Measurements from ENCODE around the gene DUSP16.

Gene DUSP16

GRCh38 chr12:12542286-12542685 is 20.4 kb downstream of the DUSP16 start:
- Histone ChIP-seq H3K4me3 (ENCODE audit: low read length) (no peak overlapping the region), H2AFZ (ENCODE audit: low read length) (no peak overlapping the region), H3K9me2 (replicated peaks; ENCODE audit: insufficient read depth, low read length) (no peaks in the 10 kb centered on the region), H4K20me1 (ENCODE audit: insufficient read depth, low read length) (no peaks in the 10 kb centered on the region), H3K9ac (ENCODE audit: low read length) (no peak overlapping the region), H3K36me3 (replicated peaks; ENCODE audit: insufficient read depth, low read length) (no peaks in the 10 kb centered on the region), H3K9me3 (replicated peaks; ENCODE audit: insufficient read depth, low read length) (no peaks in the 10 kb centered on the region), H3K4me1 (ENCODE audit: low read length) (0 out of 2 replicates have a peak, but pooled peaks cover 4% of the 10 kb centered on the region), H3K27ac (ENCODE audit: low read length) (no peak overlapping the region), H3F3A (ENCODE audit: insufficient read depth, low read length) (no peaks in the 10 kb centered on the region), H3K79me2 (ENCODE audit: low read length) (no peaks in the 10 kb centered on the region), H3K27me3 (replicated peaks; ENCODE audit: insufficient read depth, low read length) (no peaks in the 10 kb centered on the region), H3K4me2 (ENCODE audit: low read depth, low read length) (no peak overlapping the region)
- TF ChIP-seq CTCF (IDR thresholded peaks at IDR 0.05; ENCODE audit: low read length) = no peak
- TF ChIP-seq EZH2 (optimal IDR thresholded peaks at IDR 0.05; ENCODE audit: low read depth, low read length) = no peak
- no peak for TF ChIP-seq EZH2phosphoT487 (IDR thresholded peaks at IDR 0.05; ENCODE audit: low read length)
- DNase-seq = no peak

- no peaks in the 10 kb centered on the region for H3K36me3 ChIP-seq (replicated peaks; ENCODE audit: insufficient read depth, low read length)
- no peak overlapping the region for H2AFZ ChIP-seq (ENCODE audit: low read length)
- no peaks in the 10 kb centered on the region for H3K27me3 ChIP-seq (replicated peaks; ENCODE audit: insufficient read depth, low read length)
- H3K4me2 ChIP-seq (ENCODE audit: low read depth, low read length) = no peak overlapping the region
- H3K4me3 ChIP-seq (ENCODE audit: low read length) = no peak overlapping the region
- H3F3A ChIP-seq (ENCODE audit: insufficient read depth, low read length) = no peaks in the 10 kb centered on the region
- H3K4me1 ChIP-seq (ENCODE audit: low read length) = 0 out of 2 replicates have a peak, but pooled peaks cover 4% of the 10 kb centered on the region
- H3K9me3 ChIP-seq (replicated peaks; ENCODE audit: insufficient read depth, low read length) = no peaks in the 10 kb centered on the region
- TF ChIP-seq EZH2phosphoT487 (IDR thresholded peaks at IDR 0.05; ENCODE audit: low read length) (no peak), CTCF (IDR thresholded peaks at IDR 0.05; ENCODE audit: low read length) (no peak), EZH2 (optimal IDR thresholded peaks at IDR 0.05; ENCODE audit: low read depth, low read length) (no peak)
- no peaks in the 10 kb centered on the region for H3K9me2 ChIP-seq (replicated peaks; ENCODE audit: insufficient read depth, low read length)
- no peak overlapping the region for H3K9ac ChIP-seq (ENCODE audit: low read length)
- H3K27ac ChIP-seq (ENCODE audit: low read length) = no peak overlapping the region
- no peaks in the 10 kb centered on the region for H4K20me1 ChIP-seq (ENCODE audit: insufficient read depth, low read length)
- no peaks in the 10 kb centered on the region for H3K79me2 ChIP-seq (ENCODE audit: low read length)
- DNase-seq = no peak
These were observed 20.9 kb downstream of the DUSP16 start for GRCh38 chr12:12541782-12542181.

- H3K4me3 ChIP-seq (ENCODE audit: low read length) = no peak overlapping the region
- no peaks in the 10 kb centered on the region for H3K27me3 ChIP-seq (replicated peaks; ENCODE audit: insufficient read depth, low read length)
- no peak overlapping the region for H3K9ac ChIP-seq (ENCODE audit: low read length)
- no peak for TF ChIP-seq CTCF (IDR thresholded peaks at IDR 0.05; ENCODE audit: low read length)
- H3K4me1 ChIP-seq (ENCODE audit: low read length) = 0 out of 2 replicates have a peak, but pooled peaks cover 4% of the 10 kb centered on the region
- no peaks in the 10 kb centered on the region for H3K9me2 ChIP-seq (replicated peaks; ENCODE audit: insufficient read depth, low read length)
- no peaks in the 10 kb centered on the region for H3F3A ChIP-seq (ENCODE audit: insufficient read depth, low read length)
- H3K4me2 ChIP-seq (ENCODE audit: low read depth, low read length) = no peak overlapping the region
- no peaks in the 10 kb centered on the region for H3K79me2 ChIP-seq (ENCODE audit: low read length)
- no peaks in the 10 kb centered on the region for H4K20me1 ChIP-seq (ENCODE audit: insufficient read depth, low read length)
- no peak overlapping the region for H3K27ac ChIP-seq (ENCODE audit: low read length)
- DNase-seq = no peak
- H2AFZ ChIP-seq (ENCODE audit: low read length) = no peak overlapping the region
- no peaks in the 10 kb centered on the region for H3K9me3 ChIP-seq (replicated peaks; ENCODE audit: insufficient read depth, low read length)
- H3K36me3 ChIP-seq (replicated peaks; ENCODE audit: insufficient read depth, low read length) = no peaks in the 10 kb centered on the region
These were observed 22.2 kb downstream of the DUSP16 start for GRCh38 chr12:12540261-12541013.

All from MM.1S (cell line).